BLaER1 treated with 17β-estradiol and CSF1 and Interleukin-3, amounts not matched to agents 10 nM and 100 nM (cell line): Measurements from ENCODE around the gene OR7D2.

Experiments
- H3K27ac ChIP-seq, 11 experiments: shearing (Covaris generic); formaldehyde crosslinking; 2 replicates each; pipeline ENCODE4 v1.8.1; 2022
- H3K27me3 ChIP-seq, 11 experiments: shearing (Covaris generic); formaldehyde crosslinking; 2 replicates each; pipeline ENCODE4 v1.8.1; 2022
- H3K36me3 ChIP-seq, 11 experiments: shearing (Covaris generic); formaldehyde crosslinking; 2 replicates each; pipeline ENCODE4 v1.8.1; 2022
- H3K4me1 ChIP-seq, 10 experiments: shearing (Covaris generic); formaldehyde crosslinking; 2 replicates each; pipeline ENCODE4 v1.8.1; 2022
- H3K4me2 ChIP-seq, 11 experiments: shearing (Covaris generic); formaldehyde crosslinking; 2 replicates each; pipeline ENCODE4 v1.8.1; 2022
- H3K4me3 ChIP-seq, 10 experiments: shearing (Covaris generic); formaldehyde crosslinking; 2 replicates each; pipeline ENCODE4 v1.8.1; 2022
- H3K9ac ChIP-seq, 11 experiments: shearing (Covaris generic); formaldehyde crosslinking; 2 replicates each; pipeline ENCODE4 v1.8.1; 2022
- H3K9me3 ChIP-seq, 11 experiments: shearing (Covaris generic); formaldehyde crosslinking; replicated peaks in 1 of 11; 2 replicates each; pipeline ENCODE4 v1.8.1; 2022
- H4K20me1 ChIP-seq, 11 experiments: shearing (Covaris generic); formaldehyde crosslinking; 2 replicates each; pipeline ENCODE4 v1.8.1; 2022
- Cebpa-rat ChIP-seq, 11 experiments: shearing (Covaris generic); IDR thresholded peaks; 2 replicates each; pipeline ENCODE4 v1.8.1; 2022

Gene OR7D2

DNA sequence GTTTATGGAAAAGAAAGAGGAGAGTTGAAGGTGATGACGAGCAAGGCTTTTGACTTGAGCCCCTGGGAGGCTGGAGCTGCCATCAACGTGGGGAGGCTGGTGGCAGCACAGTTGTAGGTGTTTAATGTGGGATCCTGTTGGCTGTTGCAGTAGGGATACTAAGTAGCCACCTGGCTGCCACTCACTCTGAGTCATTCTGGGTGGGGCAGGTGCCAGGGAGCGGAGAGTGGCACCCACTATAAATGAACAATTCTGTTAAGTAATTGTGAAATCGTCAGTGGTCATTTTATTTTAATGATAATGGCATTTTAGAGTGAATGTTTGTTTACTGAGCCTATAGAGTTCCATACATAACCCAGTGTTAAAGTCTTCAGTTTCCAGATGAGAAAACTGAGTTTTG lies 28.8 kb upstream of the OR7D2 start:
- Histone ChIP-seq H3K4me2 (no peak overlapping the region), H3K36me3 (peaks cover 96 to 100% (median 100%) of the 10 kb centered on the region in 11 experiments), H3K4me3 (no peak overlapping the region), H3K27me3 (no peaks in the 10 kb centered on the region; a peak in 1 of 22 replicates), H3K4me1 (0 out of 20 replicates have a peak, but pooled peaks cover 0 to 5% (median 0%) of the 10 kb centered on the region in 10 experiments), H3K27ac (no peak overlapping the region), H3K9me3 (peaks cover 90 to 100% (median 99%) of the 10 kb centered on the region in 11 experiments), H4K20me1 (peaks cover 34 to 100% (median 82%) of the 10 kb centered on the region in 11 experiments), H3K9ac (no peak overlapping the region)
- TF ChIP-seq Cebpa-rat (IDR thresholded peaks at IDR 0.05) = no peak

DNA sequence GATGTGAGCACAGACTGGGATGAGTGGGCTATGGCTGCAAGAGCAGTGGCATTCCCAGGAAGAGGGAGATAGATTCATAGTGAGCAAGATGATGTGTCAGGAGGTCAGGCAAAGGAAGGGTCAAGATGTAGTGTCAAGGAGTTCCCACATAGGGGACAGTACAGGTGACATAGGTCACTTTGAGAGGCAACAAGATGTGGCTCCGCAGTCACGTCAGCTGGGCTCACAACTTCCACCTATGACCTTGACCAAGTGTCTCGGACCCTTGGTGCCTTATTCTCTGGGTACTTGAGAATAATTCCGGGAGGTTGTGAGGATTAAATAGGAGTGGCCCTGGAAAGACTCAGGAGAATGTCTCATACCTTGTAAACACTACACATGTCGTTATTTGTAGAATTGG lies 28.1 kb upstream of the OR7D2 start:
- no peak for TF ChIP-seq Cebpa-rat (IDR thresholded peaks at IDR 0.05)
- peaks cover 84 to 100% (median 95%) of the 10 kb centered on the region in 11 experiments for H3K9me3 ChIP-seq
- H3K4me1 ChIP-seq = peaks cover 0 to 10% (median 0%) of the 10 kb centered on the region in 10 experiments; a peak in 7 of 20 replicates
- no peak overlapping the region for H3K4me2 ChIP-seq
- H3K9ac ChIP-seq = no peak overlapping the region
- H3K36me3 ChIP-seq = peaks cover 96 to 100% (median 100%) of the 10 kb centered on the region in 11 experiments
- H3K4me3 ChIP-seq = no peak overlapping the region; a peak in 2 of 20 replicates
- no peak overlapping the region for H3K27ac ChIP-seq
- H4K20me1 ChIP-seq = peaks cover 37 to 100% (median 89%) of the 10 kb centered on the region in 11 experiments
- H3K27me3 ChIP-seq = no peaks in the 10 kb centered on the region; a peak in 1 of 22 replicates

DNA sequence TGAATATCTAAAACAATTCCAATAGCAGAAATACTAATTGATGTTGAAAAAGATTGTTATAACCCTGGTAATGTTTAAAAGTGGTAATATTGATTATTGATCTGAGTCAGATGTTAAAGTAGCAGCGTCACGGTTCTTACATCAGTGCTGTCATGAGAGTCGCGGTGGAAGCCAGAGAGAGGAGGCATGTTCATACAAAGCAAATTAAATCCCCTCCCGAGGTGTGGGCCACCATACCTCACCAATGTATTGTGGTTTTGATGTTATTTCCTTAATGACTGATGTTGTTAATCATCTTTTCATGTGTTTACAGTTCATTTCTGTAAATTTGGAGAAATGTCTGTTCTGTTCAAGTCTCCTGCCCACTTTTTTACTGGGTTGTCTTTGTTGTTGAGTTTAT lies 27.4 kb upstream of the OR7D2 start:
- no peak overlapping the region for H3K27ac ChIP-seq

DNA sequence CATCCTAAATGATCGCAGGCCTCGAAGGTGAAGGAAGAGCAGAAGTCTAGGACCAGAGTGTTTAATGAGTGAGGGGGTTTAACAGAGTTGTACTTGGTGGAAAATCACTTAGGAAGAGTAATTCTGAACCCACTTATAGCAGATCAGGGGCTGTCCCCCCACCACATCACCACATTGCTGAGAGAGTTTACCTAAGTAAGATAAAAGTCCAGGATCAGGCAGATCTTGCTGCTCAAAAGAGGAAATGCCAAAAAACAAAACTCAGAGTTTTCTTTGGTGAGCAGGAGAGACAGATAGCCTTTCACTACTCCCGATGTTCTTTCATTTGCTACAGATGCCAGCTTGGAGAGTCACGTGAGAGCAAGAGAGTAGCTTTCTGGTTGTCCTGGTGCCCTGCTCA lies 23.2 kb upstream of the OR7D2 start:
- 0 out of 22 replicates have a peak overlapping the region, but pooled peaks of 1 of the 11 experiments have one; percentile 4 for H3K9ac ChIP-seq
- peaks cover 30 to 85% (median 63%) of the 10 kb centered on the region in 11 experiments; a peak in 21 of 22 replicates for H4K20me1 ChIP-seq
- peaks cover 98 to 100% (median 100%) of the 10 kb centered on the region in 11 experiments for H3K36me3 ChIP-seq
- H3K4me3 ChIP-seq = no peak overlapping the region
- H3K4me1 ChIP-seq = peaks cover 0 to 24% (median 13%) of the 10 kb centered on the region in 10 experiments; a peak in 14 of 20 replicates
- H3K4me2 ChIP-seq = peak overlapping the region in 5 of 11 experiments; percentile 20 to 61 (median 40); a peak in 6 of 22 replicates
- H3K9me3 ChIP-seq = peaks cover 69 to 99% (median 92%) of the 10 kb centered on the region in 11 experiments
- TF ChIP-seq Cebpa-rat (IDR thresholded peaks at IDR 0.05) = no peak
- peak overlapping the region in 1 of 11 experiments; percentile 31; a peak in 2 of 22 replicates for H3K27ac ChIP-seq
- H3K27me3 ChIP-seq = no peaks in the 10 kb centered on the region

More for the DNA sequence above, 27.4 kb upstream of the OR7D2 start:
- Histone ChIP-seq H3K36me3 (peaks cover 96 to 100% (median 100%) of the 10 kb centered on the region in 11 experiments), H3K9me3 (peaks cover 76 to 100% (median 94%) of the 10 kb centered on the region in 11 experiments), H3K27me3 (no peaks in the 10 kb centered on the region; a peak in 1 of 22 replicates), H3K4me2 (no peak overlapping the region), H4K20me1 (peaks cover 43 to 100% (median 92%) of the 10 kb centered on the region in 11 experiments; a peak in 21 of 22 replicates), H3K4me3 (no peak overlapping the region), H3K4me1 (peaks cover 0 to 17% (median 7%) of the 10 kb centered on the region in 10 experiments; a peak in 14 of 20 replicates), H3K9ac (no peak overlapping the region)
- TF ChIP-seq Cebpa-rat (IDR thresholded peaks at IDR 0.05) = no peak

DNA sequence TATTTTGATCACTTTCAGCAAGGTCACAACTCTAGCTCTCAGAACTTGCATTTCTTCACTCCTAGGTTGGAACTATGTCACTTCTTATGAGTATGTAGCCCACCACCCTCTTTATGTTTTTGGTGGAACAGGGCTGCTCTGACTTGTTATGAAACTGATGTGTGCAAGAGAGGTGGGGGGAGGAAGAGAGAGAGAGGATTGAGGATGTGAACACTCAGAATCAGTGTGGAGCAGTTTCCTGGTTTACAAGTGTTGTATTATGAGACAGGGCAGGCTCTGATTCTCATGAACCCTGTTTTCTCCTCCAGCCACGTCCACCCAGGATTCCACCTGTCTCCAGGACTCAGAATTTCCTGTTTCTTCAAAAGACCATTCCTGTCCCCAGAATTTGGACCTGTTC lies 22.5 kb upstream of the OR7D2 start:
- peaks cover 98 to 100% (median 100%) of the 10 kb centered on the region in 11 experiments for H3K36me3 ChIP-seq
- H3K4me3 ChIP-seq = 0 out of 20 replicates have a peak overlapping the region, but pooled peaks of 1 of the 10 experiments have one; percentile 19
- peaks cover 69 to 99% (median 92%) of the 10 kb centered on the region in 11 experiments for H3K9me3 ChIP-seq
- H3K27me3 ChIP-seq = no peaks in the 10 kb centered on the region
- 0 out of 22 replicates have a peak overlapping the region, but pooled peaks of 1 of the 11 experiments have one; percentile 4 for H3K9ac ChIP-seq
- H3K27ac ChIP-seq = peak overlapping the region in 2 of 11 experiments; percentile 15 to 22; a peak in 1 of 22 replicates
- no peak for TF ChIP-seq Cebpa-rat (IDR thresholded peaks at IDR 0.05)
- peaks cover 30 to 85% (median 59%) of the 10 kb centered on the region in 11 experiments for H4K20me1 ChIP-seq
- peaks cover 0 to 24% (median 13%) of the 10 kb centered on the region in 10 experiments; a peak in 14 of 20 replicates for H3K4me1 ChIP-seq
- H3K4me2 ChIP-seq = peak overlapping the region in 6 of 11 experiments; percentile 11 to 61 (median 30); a peak in 10 of 22 replicates

DNA sequence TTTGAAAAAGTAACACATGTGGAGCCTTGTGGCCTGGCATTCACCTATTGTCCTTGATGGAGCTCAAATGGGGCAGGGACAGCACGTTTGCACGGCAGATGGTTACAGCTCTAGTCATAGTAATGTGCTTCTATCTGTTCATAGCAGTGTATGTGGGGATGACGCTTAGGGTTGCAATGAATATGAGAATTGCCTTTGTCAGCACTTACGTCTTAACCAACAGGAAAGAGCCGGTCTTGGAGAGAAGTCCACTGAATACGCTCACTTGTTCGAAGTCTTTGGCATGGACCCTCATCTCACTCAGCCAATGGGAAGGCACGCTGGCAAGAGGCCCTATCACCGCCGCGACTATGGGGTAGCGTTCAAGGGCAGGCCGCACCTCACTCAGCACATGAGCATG lies 18.9 kb upstream of the OR7D2 start:
- TF ChIP-seq Cebpa-rat (IDR thresholded peaks at IDR 0.05) = no peak
- Histone ChIP-seq H3K9ac (no peak overlapping the region), H3K9me3 (peaks cover 53 to 74% (median 67%) of the 10 kb centered on the region in 11 experiments), H3K27me3 (no peaks in the 10 kb centered on the region), H3K4me3 (0 out of 20 replicates have a peak overlapping the region, but pooled peaks of 1 of the 10 experiments have one; percentile 8), H3K27ac (no peak overlapping the region), H3K4me1 (peaks cover 0 to 19% (median 13%) of the 10 kb centered on the region in 10 experiments; a peak in 14 of 20 replicates), H3K36me3 (peaks cover 98 to 100% (median 100%) of the 10 kb centered on the region in 11 experiments), H4K20me1 (peaks cover 25 to 84% (median 53%) of the 10 kb centered on the region in 11 experiments; a peak in 21 of 22 replicates), H3K4me2 (no peak overlapping the region)

DNA sequence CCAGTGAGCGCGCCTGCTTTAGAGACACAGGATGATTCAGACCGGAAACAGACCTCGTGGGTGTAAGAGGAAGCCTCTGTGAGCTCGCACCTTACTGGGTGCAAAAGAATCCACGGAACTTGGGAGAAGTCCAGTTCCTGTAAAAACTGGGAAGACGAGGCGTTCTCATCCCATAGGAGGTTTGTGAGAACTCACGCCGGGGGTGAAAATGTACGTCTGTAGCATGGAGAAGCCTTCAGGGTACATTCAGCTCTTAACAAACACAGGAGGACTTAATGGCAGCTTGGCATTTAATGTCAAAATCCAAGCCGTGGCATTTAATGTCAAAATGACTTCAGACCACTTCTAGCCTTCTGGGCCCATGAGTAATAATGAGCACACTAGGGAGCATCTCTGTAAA lies 17.4 kb upstream of the OR7D2 start:
- Histone ChIP-seq H3K4me2 (no peak overlapping the region), H3K27me3 (no peaks in the 10 kb centered on the region), H3K9ac (no peak overlapping the region), H3K4me1 (peaks cover 0 to 17% (median 7%) of the 10 kb centered on the region in 10 experiments; a peak in 14 of 20 replicates), H3K9me3 (peaks cover 43 to 61% (median 55%) of the 10 kb centered on the region in 11 experiments), H4K20me1 (peaks cover 10 to 75% (median 38%) of the 10 kb centered on the region in 11 experiments; a peak in 20 of 22 replicates), H3K4me3 (no peak overlapping the region; a peak in 1 of 20 replicates), H3K27ac (no peak overlapping the region), H3K36me3 (peaks cover 89 to 100% (median 100%) of the 10 kb centered on the region in 11 experiments)
- no peak for TF ChIP-seq Cebpa-rat (IDR thresholded peaks at IDR 0.05)

DNA sequence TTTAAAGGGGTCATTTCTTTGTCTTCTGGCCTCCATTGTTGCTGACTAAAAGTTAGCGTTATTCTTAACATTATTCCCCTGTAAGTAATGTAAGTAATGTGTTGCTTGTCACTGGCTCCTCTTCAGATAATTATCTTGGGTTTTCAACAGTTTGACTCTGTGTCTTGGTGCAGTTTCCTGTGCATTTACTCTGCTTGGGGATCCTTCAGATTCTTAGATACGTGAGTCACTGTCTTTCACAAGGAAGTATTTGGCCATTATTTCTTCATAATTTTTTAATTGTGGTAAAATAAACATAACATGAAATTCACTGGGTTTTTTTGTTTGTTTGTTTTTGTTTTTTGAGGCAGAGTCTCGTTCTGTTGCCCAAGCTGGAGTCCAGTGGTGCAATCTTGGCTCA lies 13.5 kb upstream of the OR7D2 start:
- peaks cover 0 to 58% (median 26%) of the 10 kb centered on the region in 11 experiments; a peak in 14 of 22 replicates for H4K20me1 ChIP-seq
- no peak overlapping the region for H3K9ac ChIP-seq
- H3K27ac ChIP-seq = no peak overlapping the region
- no peaks in the 10 kb centered on the region for H3K27me3 ChIP-seq
- H3K4me3 ChIP-seq = no peak overlapping the region
- H3K4me2 ChIP-seq = no peak overlapping the region
- no peak for TF ChIP-seq Cebpa-rat (IDR thresholded peaks at IDR 0.05)
- peaks cover 0 to 28% (median 6%) of the 10 kb centered on the region in 10 experiments; a peak in 10 of 20 replicates for H3K4me1 ChIP-seq
- peaks cover 15 to 25% (median 21%) of the 10 kb centered on the region in 11 experiments for H3K9me3 ChIP-seq
- peaks cover 51 to 83% (median 77%) of the 10 kb centered on the region in 11 experiments for H3K36me3 ChIP-seq

DNA sequence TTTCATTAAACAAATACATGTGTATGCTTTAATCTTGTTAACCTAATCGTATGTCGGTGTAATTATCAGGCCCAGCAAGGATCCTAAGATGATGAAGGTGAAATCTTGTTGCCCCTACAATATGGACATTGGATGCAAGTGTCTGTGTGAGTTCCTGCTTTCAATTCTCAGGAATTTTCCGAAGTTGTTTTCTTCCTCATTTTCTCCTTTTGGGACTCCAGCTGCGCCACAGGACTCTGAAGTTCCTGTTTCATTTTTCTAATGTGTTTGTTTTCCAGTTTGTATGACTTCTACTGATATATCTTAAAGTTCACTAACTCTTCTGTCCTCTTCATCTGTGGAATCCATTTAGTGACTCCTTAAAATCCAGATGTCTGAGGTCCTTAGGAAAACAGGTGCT lies 11.9 kb upstream of the OR7D2 start:
- Histone ChIP-seq H3K9ac (peak overlapping the region in 1 of 11 experiments; percentile 12; a peak in 1 of 22 replicates), H3K27me3 (no peaks in the 10 kb centered on the region), H3K9me3 (peaks cover 0 to 9% (median 5%) of the 10 kb centered on the region in 11 experiments; a peak in 10 of 22 replicates), H3K27ac (peak overlapping the region in 3 of 11 experiments; percentile 18 to 71 (median 58); a peak in 4 of 22 replicates), H3K4me1 (peaks cover 0 to 38% (median 6%) of the 10 kb centered on the region in 10 experiments; a peak in 10 of 20 replicates), H3K36me3 (peaks cover 35 to 68% (median 61%) of the 10 kb centered on the region in 11 experiments), H3K4me3 (no peak overlapping the region), H4K20me1 (peaks cover 0 to 43% (median 12%) of the 10 kb centered on the region in 11 experiments; a peak in 13 of 22 replicates), H3K4me2 (peak overlapping the region in 4 of 11 experiments; percentile 18 to 89 (median 62); a peak in 7 of 22 replicates)
- TF ChIP-seq Cebpa-rat (IDR thresholded peaks at IDR 0.05) = no peak
